OCI-LY3 (cell line): ENCODE measurements around the gene RSAD1.

Experiments used
- CTCF ChIP-seq: fragments of 200-600, 300-600 bp; sonication (generic); IDR thresholded peaks from 2 replicates; pipeline ENCODE4 v1.5.1; 2014; ENCODE audit warnings: antibody characterized with exemption, low read length, low read depth
- EZH2phosphoT487 ChIP-seq: fragments of 200-600 bp; shearing (Covaris generic); IDR thresholded peaks from 2 replicates; pipeline ENCODE4 v1.6.1; 2018; ENCODE audit warnings: antibody characterized with exemption, mixed run types, low read depth

DNA sequence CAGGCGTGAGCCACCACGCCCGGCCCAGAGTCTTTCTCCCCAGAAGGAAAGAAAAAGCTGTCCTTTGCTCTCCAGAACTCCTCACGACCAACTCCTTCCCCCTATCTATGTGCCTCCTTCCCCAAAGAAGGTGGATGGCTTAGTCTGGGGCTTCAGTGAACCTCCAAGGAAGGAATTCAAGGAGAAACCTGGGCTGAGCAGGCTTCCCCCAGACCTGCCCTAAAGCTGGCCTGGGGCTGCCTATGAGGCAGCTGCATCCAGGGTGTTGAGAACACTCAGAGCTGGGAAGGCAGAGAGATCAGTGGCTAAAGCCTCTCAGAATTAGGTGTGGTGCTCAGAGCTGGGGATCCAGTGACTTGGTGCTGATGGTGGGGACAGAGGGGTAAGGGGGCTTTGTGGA, 48.9 kb upstream of the RSAD1 start:
- TF ChIP-seq CTCF (no peak), EZH2phosphoT487 (no peak)
